Effector memory CD8-positive, alpha-beta T cell (primary cell): ENCODE measurements around the gene TIAM2.

Experiments
- ATAC-seq: fragments of 150-1000 bp; cut with Tn5 transposase; replicated peaks from 2 replicates; pipeline ENCODE4 v1.10.0; 2021; ENCODE audit warnings: mild to moderate bottlenecking, moderate library complexity
- DNase-seq, 3 experiments: peaks; one replicate each; pipeline ENCODE4 v3.0.0; 2021
- H3K27ac Mint-ChIP-seq, 2 donors: one replicate each; pipeline ENCODE4 v1.8.0; 2022; ENCODE audit warnings: mild to moderate bottlenecking in 2 of 2, mixed read lengths in 2 of 2, moderate library complexity in 2 of 2
- H3K27me3 Mint-ChIP-seq, 2 donors: one replicate each; pipeline ENCODE4 v1.8.0; 2022; ENCODE audit warnings: mixed read lengths in 2 of 2
- H3K36me3 Mint-ChIP-seq: one replicate; pipeline ENCODE4 v1.8.0; 2022; ENCODE audit warnings: mild to moderate bottlenecking, moderate library complexity, mixed read lengths; ENCODE audit not compliant: insufficient read depth
- H3K4me1 Mint-ChIP-seq, 2 donors: one replicate each; pipeline ENCODE4 v1.8.0; 2022; ENCODE audit warnings: low read depth in 2 of 2, mixed read lengths in 2 of 2
- H3K4me3 Mint-ChIP-seq, 2 donors: one replicate each; pipeline ENCODE4 v1.8.0; 2022; ENCODE audit warnings: mild to moderate bottlenecking in 2 of 2, mixed read lengths in 2 of 2, moderate library complexity in 2 of 2
- H3K9me3 Mint-ChIP-seq, 2 donors: one replicate each; pipeline ENCODE4 v1.8.0; 2022; ENCODE audit warnings: mixed read lengths in 2 of 2

The TIAM2 gene

GRCh38 chr6:155022721-155023120, 27.6 kb downstream of the TIAM2 start:
- H3K27me3 Mint-ChIP-seq, result no peaks in the 10 kb centered on the region
- DNase-seq (no peak), ATAC-seq (no peak)
- no peak overlapping the region for H3K4me3 Mint-ChIP-seq
- no peaks in the 10 kb centered on the region for H3K36me3 Mint-ChIP-seq
- H3K4me1 Mint-ChIP-seq, result no peaks in the 10 kb centered on the region
- H3K9me3 Mint-ChIP-seq, result no peaks in the 10 kb centered on the region
- no peak overlapping the region for H3K27ac Mint-ChIP-seq

DNA sequence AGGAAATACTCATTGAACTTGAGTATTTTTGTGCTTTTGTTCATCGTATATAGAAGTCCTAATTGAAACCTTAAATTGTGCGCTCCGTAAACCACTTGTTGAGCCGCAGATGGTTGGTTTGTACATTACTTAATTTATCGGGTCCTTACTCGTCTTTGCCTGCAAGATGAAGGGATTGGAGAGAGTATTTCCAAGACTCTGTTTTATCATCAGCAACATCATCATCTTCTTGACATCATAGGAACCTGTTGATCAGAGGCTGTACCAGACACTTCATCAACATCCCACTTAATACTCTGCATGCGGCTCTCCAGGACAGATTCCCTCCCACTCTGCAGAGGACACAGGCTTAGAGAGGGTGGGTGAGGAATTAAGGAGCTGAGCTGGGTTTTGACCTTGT, 28.6 kb downstream of the TIAM2 start:
- Mint-ChIP-seq H3K27ac (no peak overlapping the region), H3K36me3 (no peaks in the 10 kb centered on the region), H3K4me1 (no peaks in the 10 kb centered on the region), H3K27me3 (no peaks in the 10 kb centered on the region), H3K9me3 (no peaks in the 10 kb centered on the region), H3K4me3 (no peak overlapping the region)
- no peak for DNase-seq
- ATAC-seq, result no peak

DNA sequence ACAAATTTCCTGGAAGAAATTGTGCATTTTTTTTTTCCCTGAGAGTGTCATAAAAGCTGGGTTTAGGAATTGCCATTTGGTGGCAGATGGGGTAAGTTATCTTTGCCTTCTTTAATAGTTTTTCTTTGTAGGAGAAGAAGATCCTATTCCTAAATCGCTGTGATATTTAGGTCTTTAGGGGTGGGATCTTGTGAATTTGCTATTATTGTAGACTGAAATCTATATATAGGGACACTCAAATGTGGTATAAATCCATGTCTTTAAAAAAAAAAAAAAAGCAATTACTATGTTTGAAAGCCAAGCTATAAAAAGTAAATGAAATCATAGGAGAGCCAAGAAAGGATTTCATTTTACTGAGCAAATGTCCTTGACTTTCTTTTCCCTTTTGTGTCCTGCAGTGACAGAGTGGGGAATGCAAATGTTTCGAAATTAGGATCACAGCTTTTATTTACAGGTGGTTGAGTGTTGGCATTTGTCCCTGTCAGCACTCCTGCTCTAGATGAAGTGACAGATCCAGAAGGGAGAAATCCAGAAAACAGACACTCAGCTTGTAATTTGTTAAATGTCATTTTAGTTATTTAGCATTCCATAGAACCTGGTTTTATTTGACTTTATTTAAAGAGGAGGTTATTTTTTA, 29.4 kb downstream of the TIAM2 start:
- Mint-ChIP-seq H3K4me1 (no peaks in the 10 kb centered on the region), H3K27ac (no peak overlapping the region), H3K36me3 (no peaks in the 10 kb centered on the region), H3K9me3 (no peaks in the 10 kb centered on the region), H3K27me3 (no peaks in the 10 kb centered on the region), H3K4me3 (no peak overlapping the region)
- no peak for ATAC-seq
- no peak for DNase-seq

GRCh38 chr6:155026022-155026705, 31.0 kb downstream of the TIAM2 start:
- Mint-ChIP-seq H3K36me3 (no peaks in the 10 kb centered on the region), H3K9me3 (no peaks in the 10 kb centered on the region), H3K27ac (no peak overlapping the region), H3K4me3 (no peak overlapping the region), H3K4me1 (no peaks in the 10 kb centered on the region), H3K27me3 (no peaks in the 10 kb centered on the region)
- ATAC-seq, result no peak
- no peak for DNase-seq

DNA sequence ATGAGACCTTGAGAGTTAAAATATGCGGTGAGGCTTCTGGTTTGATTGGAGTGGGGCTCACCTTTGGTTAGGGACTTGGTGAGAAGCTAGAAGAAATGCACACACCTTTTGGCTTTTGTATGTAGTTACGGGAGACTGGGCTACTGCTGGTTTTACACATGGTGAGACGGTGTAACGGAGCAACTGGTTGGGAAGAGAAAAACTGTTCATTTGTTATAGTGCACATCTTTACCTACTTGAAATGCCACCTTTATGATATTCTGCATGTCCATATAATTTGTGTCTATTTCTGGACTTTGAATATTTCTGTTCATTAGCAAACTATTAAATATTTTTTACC, 31.6 kb downstream of the TIAM2 start:
- Mint-ChIP-seq H3K9me3 (no peaks in the 10 kb centered on the region), H3K4me1 (no peaks in the 10 kb centered on the region), H3K27me3 (no peaks in the 10 kb centered on the region), H3K36me3 (no peaks in the 10 kb centered on the region), H3K4me3 (no peak overlapping the region), H3K27ac (no peak overlapping the region)
- DNase-seq, result no peak
- ATAC-seq, result no peak

- DNase-seq (no peak), ATAC-seq (no peak)
- Mint-ChIP-seq H3K27ac (no peak overlapping the region), H3K4me3 (no peak overlapping the region), H3K36me3 (no peaks in the 10 kb centered on the region), H3K9me3 (no peaks in the 10 kb centered on the region), H3K27me3 (no peaks in the 10 kb centered on the region), H3K4me1 (no peaks in the 10 kb centered on the region)
Observed at GRCh38 chr6:155030148-155030720, 35.1 kb downstream of the TIAM2 start.

GRCh38 chr6:155031091-155031490, 36.0 kb downstream of the TIAM2 start:
- ATAC-seq (no peak), DNase-seq (no peak)
- Mint-ChIP-seq H3K9me3 (no peaks in the 10 kb centered on the region), H3K36me3 (no peaks in the 10 kb centered on the region), H3K4me1 (no peaks in the 10 kb centered on the region), H3K4me3 (no peak overlapping the region), H3K27ac (no peak overlapping the region), H3K27me3 (no peaks in the 10 kb centered on the region)

GRCh38 chr6:155033021-155033791, 38.1 kb downstream of the TIAM2 start:
- Mint-ChIP-seq H3K27ac (no peak overlapping the region), H3K27me3 (no peaks in the 10 kb centered on the region), H3K4me3 (no peak overlapping the region), H3K9me3 (no peaks in the 10 kb centered on the region), H3K36me3 (no peaks in the 10 kb centered on the region), H3K4me1 (no peaks in the 10 kb centered on the region)
- DNase-seq (no peak), ATAC-seq (no peak)

- Mint-ChIP-seq H3K4me1 (no peaks in the 10 kb centered on the region), H3K27me3 (no peaks in the 10 kb centered on the region), H3K36me3 (no peaks in the 10 kb centered on the region), H3K27ac (peak overlapping the region in 1 of 2 donors; percentile 28), H3K4me3 (no peak overlapping the region), H3K9me3 (no peaks in the 10 kb centered on the region)
- DNase-seq (no peak), ATAC-seq (no peak)
Observed at GRCh38 chr6:155036907-155037306, 41.8 kb downstream of the TIAM2 start.

- no peak for ATAC-seq
- H3K36me3 Mint-ChIP-seq, result no peaks in the 10 kb centered on the region
- DNase-seq, result no peak
- no peak overlapping the region for H3K27ac Mint-ChIP-seq
- no peak overlapping the region for H3K4me3 Mint-ChIP-seq
- H3K9me3 Mint-ChIP-seq, result no peaks in the 10 kb centered on the region
- no peaks in the 10 kb centered on the region for H3K4me1 Mint-ChIP-seq
- no peaks in the 10 kb centered on the region for H3K27me3 Mint-ChIP-seq
Observed at GRCh38 chr6:155038104-155038503, 43.0 kb downstream of the TIAM2 start.

- Mint-ChIP-seq H3K9me3 (no peaks in the 10 kb centered on the region), H3K4me3 (no peak overlapping the region), H3K27me3 (no peaks in the 10 kb centered on the region), H3K36me3 (no peaks in the 10 kb centered on the region), H3K27ac (no peak overlapping the region), H3K4me1 (no peaks in the 10 kb centered on the region)
- ATAC-seq (no peak), DNase-seq (no peak)
Observed at GRCh38 chr6:155038527-155038926, 43.4 kb downstream of the TIAM2 start.

DNA sequence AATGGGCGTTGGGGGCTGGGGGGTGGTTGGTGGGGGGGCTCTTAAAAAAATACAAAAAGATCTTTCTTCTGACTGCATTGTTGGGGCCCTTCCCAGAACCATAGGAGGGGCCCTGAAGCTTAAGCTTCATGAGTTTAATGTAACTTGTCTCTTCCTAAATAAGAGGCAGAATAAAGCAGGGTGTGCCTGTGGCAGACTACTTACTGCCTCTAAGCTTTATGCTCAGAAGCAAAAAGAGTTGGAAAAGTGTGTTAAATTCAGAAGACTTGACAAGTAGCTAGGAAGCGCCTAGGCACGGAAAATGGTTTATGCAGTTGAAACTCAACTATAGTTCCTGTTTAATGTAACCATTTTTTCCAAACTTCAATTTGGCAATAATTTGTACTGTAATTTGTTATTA, 44.5 kb downstream of the TIAM2 start:
- Mint-ChIP-seq H3K36me3 (no peaks in the 10 kb centered on the region), H3K27ac (no peak overlapping the region), H3K4me1 (no peaks in the 10 kb centered on the region), H3K27me3 (no peaks in the 10 kb centered on the region), H3K9me3 (no peaks in the 10 kb centered on the region), H3K4me3 (no peak overlapping the region)
- ATAC-seq (no peak), DNase-seq (no peak)

- no peak overlapping the region for H3K4me3 Mint-ChIP-seq
- H3K27ac Mint-ChIP-seq, result no peak overlapping the region
- no peak for DNase-seq
- H3K9me3 Mint-ChIP-seq, result no peaks in the 10 kb centered on the region
- H3K4me1 Mint-ChIP-seq, result no peaks in the 10 kb centered on the region
- no peaks in the 10 kb centered on the region for H3K27me3 Mint-ChIP-seq
- H3K36me3 Mint-ChIP-seq, result no peaks in the 10 kb centered on the region
- no peak for ATAC-seq
Observed at GRCh38 chr6:155040154-155040553, 45.0 kb downstream of the TIAM2 start.
